GM12865 (cell line): ENCODE results near the gene RAB23.

Experiments
- DNase-seq: peaks from one replicate; pipeline ENCODE4 v3.0.0; 2010; ENCODE audit warnings: low read depth
- H3K4me3 ChIP-seq: 2 replicates; pipeline ENCODE4 v1.5.1; 2011; ENCODE audit warnings: mild to moderate bottlenecking, low read depth, low read length, control low read depth
- TF ChIP-seq, protein P1 (sequence below): IDR thresholded peaks from 2 replicates; pipeline ENCODE4 v1.5.1; 2011; ENCODE audit warnings: low read length, control low read depth, low read depth, inconsistent platforms; ENCODE audit not compliant: insufficient read depth; ENCODE audit errors: missing control alignments

Gene RAB23

DNA sequence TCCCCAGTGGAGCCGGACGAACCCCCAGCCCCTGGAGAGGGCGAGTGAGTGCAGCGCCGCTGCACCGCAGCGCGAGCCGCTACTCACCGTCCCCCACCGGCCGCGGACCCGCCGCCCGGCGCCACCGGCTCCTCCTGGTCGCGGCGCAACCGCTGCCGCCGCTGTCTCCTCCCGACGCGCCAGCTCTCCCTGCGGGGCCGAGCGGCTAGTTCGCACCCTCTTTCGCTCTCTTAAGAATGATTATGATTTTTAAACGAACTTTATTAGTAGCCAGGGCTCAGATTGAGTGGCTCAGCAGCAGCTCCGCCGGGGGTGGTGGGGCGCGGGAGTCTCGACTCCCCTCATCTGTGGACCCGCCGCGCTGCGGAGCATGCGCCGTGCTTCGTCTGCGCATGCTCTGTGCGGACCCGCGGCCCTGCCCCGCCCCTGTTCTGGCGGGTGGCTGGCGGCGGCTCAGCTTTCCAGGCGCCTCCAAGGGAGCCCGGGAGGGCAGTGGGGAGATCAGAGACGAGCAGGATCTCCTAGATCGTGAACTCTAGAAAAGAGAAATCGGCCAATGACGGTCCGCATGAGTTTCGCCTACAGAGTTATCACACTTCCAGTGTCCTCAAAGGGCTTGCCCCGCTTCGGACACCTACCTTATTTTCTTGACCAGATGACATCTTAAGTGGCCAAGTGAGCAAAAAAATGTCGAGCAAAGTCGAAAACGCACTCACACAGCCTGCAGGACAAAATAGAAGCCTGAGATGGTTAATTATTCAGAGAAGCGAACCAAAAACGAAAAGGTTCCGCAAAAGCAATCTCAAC is at the start of gene RAB23:
Gene RAB23 (minus strand): TSS at position 372 of the 807 bp plus-strand sequence. CDS start 11,927 bp downstream, outside the sequence.
- TF ChIP-seq, protein P1, sequence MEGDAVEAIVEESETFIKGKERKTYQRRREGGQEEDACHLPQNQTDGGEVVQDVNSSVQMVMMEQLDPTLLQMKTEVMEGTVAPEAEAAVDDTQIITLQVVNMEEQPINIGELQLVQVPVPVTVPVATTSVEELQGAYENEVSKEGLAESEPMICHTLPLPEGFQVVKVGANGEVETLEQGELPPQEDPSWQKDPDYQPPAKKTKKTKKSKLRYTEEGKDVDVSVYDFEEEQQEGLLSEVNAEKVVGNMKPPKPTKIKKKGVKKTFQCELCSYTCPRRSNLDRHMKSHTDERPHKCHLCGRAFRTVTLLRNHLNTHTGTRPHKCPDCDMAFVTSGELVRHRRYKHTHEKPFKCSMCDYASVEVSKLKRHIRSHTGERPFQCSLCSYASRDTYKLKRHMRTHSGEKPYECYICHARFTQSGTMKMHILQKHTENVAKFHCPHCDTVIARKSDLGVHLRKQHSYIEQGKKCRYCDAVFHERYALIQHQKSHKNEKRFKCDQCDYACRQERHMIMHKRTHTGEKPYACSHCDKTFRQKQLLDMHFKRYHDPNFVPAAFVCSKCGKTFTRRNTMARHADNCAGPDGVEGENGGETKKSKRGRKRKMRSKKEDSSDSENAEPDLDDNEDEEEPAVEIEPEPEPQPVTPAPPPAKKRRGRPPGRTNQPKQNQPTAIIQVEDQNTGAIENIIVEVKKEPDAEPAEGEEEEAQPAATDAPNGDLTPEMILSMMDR = no peak
- peak; percentile 89 for DNase-seq
- H3K4me3 ChIP-seq = peak within 1 kb of the TSS; percentile 85

DNA sequence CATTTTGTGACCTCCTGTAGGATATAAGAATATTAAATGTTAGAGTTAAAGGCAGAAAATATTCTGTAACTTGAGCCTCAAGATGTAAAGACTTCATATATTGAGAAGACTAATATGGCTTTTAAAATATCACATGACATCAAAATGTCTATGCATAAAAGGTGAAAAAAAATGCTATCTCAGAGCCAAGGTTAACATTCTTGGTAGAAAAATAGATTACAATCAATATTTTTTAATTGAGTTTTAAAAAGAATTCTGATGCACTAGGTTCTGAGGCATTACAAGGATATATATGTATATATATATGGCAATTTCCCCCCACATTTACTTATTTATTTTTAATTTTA is 46.2 kb upstream of the RAB23 start:
- DNase-seq = no peak
- TF ChIP-seq, protein P1 = no peak
- no peak overlapping the region for H3K4me3 ChIP-seq

DNA sequence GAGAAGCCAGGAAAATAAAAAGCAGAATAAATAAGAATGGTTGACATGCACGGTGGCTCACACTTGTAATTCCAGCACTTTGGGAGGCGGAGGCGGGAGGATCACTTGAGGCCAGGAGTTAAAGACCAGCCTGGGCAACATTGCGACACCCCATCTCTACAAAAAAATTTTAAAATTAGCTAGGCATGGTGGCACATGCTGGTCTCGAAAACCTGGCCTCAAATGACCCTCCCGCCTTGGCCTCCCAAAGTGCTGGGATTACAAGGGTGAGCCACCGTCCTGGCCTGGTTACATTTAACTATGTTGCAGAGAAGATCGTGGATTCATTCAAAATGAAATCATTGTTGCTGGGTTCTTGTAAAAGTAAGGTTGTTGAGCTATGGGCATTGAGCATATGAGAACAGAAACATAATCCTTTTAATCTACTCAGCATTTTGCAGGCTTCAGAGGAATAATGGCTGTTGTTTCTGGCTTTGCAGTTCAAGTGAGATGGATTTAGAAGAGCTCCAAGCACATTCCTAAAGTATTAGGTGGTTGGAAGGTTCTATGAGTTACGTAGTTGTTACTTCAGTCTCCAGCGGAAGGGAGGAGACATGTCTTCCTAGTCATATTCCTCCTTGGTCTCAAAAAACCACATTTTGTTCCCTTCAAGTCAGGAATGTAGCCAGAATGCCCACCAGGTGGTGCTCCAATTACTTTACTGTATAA is 45.6 kb upstream of the RAB23 start:
- no peak overlapping the region for H3K4me3 ChIP-seq
- TF ChIP-seq, protein P1 = peak; percentile 41
- peak; percentile 50 for DNase-seq

DNA sequence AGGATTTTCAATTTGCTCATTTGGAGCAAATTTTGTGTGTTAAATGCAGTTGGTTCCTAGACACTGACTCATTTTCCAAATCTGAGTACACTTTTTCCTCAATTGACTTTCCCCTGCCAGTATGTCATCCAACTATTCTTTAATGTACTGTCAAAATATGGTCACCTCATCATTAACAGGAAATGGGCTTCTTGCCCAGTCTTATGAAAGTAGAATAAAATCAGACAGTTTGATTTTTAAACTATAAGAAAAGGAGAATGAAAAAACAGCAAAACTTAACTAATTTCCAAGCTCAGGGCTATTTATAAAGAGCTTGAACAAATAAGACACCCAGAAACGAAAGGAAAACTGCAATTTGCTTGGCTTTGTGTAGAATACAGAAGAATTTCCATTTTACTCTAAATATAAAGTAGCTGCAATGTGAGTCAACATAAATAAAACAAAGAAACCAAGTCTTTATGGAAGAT is 43.7 kb upstream of the RAB23 start:
- no peak overlapping the region for H3K4me3 ChIP-seq
- peak; percentile 11 for DNase-seq
- TF ChIP-seq, protein P1 = no peak

GRCh38 chr6:57263739-57264138 is 41.6 kb upstream of the RAB23 start:
- TF ChIP-seq, protein P1 = no peak
- no peak for DNase-seq
- no peak overlapping the region for H3K4me3 ChIP-seq

- TF ChIP-seq, protein P1 = no peak
- DNase-seq = no peak
- no peak overlapping the region for H3K4me3 ChIP-seq
These were observed 41.0 kb upstream of the RAB23 start for GRCh38 chr6:57262901-57263694.
